Lower leg skin (tissue), 3 donors: ENCODE data around the gene AGAP6.
"Not testable (repeated sequence)": the region's sequence is repeated elsewhere in the genome, so short reads cannot be mapped to it uniquely, and the experiment has no call there.

ENCODE experiments used
- POLR2A ChIP-seq, 2 donors: fragments of 450-650 bp; IDR thresholded peaks; one replicate each; pipeline ENCODE4 v1.6.1; 2016 to 2017; ENCODE audit warnings: antibody characterized with exemption in 2 of 2, mild to moderate bottlenecking in 1 of 2, moderate library complexity in 1 of 2
- TF ChIP-seq, protein P1 (sequence below), 3 donors: fragments of 450-650 bp; IDR thresholded peaks; one replicate each; pipeline ENCODE4 v1.5.1; 2016; ENCODE audit warnings: antibody characterized with exemption in 3 of 3, mild to moderate bottlenecking in 3 of 3, moderate library complexity in 2 of 3

- TF ChIP-seq, protein P1, sequence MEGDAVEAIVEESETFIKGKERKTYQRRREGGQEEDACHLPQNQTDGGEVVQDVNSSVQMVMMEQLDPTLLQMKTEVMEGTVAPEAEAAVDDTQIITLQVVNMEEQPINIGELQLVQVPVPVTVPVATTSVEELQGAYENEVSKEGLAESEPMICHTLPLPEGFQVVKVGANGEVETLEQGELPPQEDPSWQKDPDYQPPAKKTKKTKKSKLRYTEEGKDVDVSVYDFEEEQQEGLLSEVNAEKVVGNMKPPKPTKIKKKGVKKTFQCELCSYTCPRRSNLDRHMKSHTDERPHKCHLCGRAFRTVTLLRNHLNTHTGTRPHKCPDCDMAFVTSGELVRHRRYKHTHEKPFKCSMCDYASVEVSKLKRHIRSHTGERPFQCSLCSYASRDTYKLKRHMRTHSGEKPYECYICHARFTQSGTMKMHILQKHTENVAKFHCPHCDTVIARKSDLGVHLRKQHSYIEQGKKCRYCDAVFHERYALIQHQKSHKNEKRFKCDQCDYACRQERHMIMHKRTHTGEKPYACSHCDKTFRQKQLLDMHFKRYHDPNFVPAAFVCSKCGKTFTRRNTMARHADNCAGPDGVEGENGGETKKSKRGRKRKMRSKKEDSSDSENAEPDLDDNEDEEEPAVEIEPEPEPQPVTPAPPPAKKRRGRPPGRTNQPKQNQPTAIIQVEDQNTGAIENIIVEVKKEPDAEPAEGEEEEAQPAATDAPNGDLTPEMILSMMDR (IDR thresholded peaks at IDR 0.05) = not testable (repeated sequence)
- not testable (repeated sequence) for TF ChIP-seq POLR2A (IDR thresholded peaks at IDR 0.05)
These were observed 45.9 kb upstream of the AGAP6 start for GRCh38 chr10:49942339-49942705.
